HEK293T (cell line): Measurements from ENCODE around the gene NR6A1.

Experiments
- ARNT ChIP-seq: fragments of 450-650 bp; IDR thresholded peaks from 2 replicates; pipeline ENCODE4 v1.6.1; 2017; ENCODE audit warnings: mild to moderate bottlenecking
- BHLHE40 ChIP-seq: fragments of 450-650 bp; IDR thresholded peaks from 2 replicates; pipeline ENCODE4 v1.6.1; 2016; ENCODE audit warnings: mild to moderate bottlenecking, moderate library complexity, borderline replicate concordance
- CTBP1 ChIP-seq: fragments of 450-650 bp; IDR thresholded peaks from 2 replicates; pipeline ENCODE4 v1.6.1; 2016; ENCODE audit warnings: borderline replicate concordance
- FOXM1 ChIP-seq: fragments of 450-650 bp; IDR thresholded peaks from 2 replicates; pipeline ENCODE4 v1.6.1; 2017; ENCODE audit warnings: mild to moderate bottlenecking, borderline replicate concordance
- SP1 ChIP-seq: fragments of 450-650 bp; IDR thresholded peaks from 2 replicates; pipeline ENCODE4 v1.6.1; 2017
- ZNF384 ChIP-seq: fragments of 450-650 bp; IDR thresholded peaks from 2 replicates; pipeline ENCODE4 v1.6.1; 2016

DNA sequence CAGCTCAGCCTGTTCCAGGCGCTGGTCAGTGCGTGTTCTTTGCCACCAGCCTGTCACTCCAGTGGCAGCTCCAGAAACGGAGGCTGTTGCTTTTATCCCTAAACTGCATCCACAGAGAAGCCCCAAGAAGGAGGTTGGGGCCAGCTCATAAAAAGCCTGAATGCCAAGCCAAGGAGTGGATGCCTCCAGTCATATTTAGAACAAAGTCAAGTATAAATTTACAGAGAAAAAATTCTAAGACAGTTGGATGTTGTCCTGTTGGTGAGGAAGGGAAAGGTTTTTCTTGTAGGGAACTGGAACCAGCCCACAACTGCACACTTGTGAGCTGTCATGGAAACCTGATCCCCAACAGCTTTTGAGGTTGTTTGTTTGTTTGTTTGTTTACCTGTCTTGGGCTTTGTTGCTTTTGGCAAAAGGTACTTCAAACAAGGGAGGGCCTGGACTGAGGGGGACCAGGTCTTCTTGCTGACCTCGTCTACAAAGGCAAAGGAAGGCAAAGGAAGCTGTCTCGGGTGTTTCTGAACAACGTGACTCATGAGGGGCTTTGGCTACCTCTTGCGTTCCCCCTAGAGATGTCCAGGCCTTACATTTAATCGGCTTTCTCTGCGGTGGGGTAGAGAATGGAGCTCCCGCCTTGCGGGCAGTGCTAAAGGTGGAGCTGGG, 42.5 kb upstream of the NR6A1 start:
- no peak for TF ChIP-seq BHLHE40
- TF ChIP-seq ZNF384 = no peak
- TF ChIP-seq ARNT = no peak
- no peak for TF ChIP-seq CTBP1
- TF ChIP-seq FOXM1 = no peak
- no peak for TF ChIP-seq SP1
